Urinary bladder (tissue), 2 donors: ENCODE measurements around the gene GM2A. TPM values are rescaled to one million over a fixed set of nuclear protein-coding genes. Genes with fewer than 3 reads are reported as not detected.

Source experiments
- polyA plus RNA-seq: library from polyadenylated mRNA; stranded (reverse); fragments of 200-250 nt; gene quantifications from one replicate; pipeline ENCODE4 v1.2.3, GENCODE V29; 2013
- total RNA-seq: library from RNA; depleted of rRNA; stranded (reverse); fragments of >200 nt; gene quantifications from one replicate; pipeline ENCODE4 v1.2.3, GENCODE V29; 2014
- donor health status: healthy.

The GM2A gene
- total and polyA plus RNA-seq, 2 donors: 28.6 to 33.7 TPM

Other genes with a start within 250 kb of the GM2A start
- 8.6 TPM for gene GPX3, start 232.6 kb upstream of the GM2A start, total RNA-seq
- 1,418 TPM for gene GPX3, start 232.6 kb upstream of the GM2A start, polyA plus RNA-seq
- gene TNIP1, start 172.2 kb upstream of the GM2A start, total RNA-seq: 32.4 TPM
- gene TNIP1, start 172.2 kb upstream of the GM2A start, polyA plus RNA-seq: 69.3 TPM
- gene ANXA6, start 95.4 kb upstream of the GM2A start, total RNA-seq: 275 TPM
- 426 TPM for gene ANXA6, start 95.4 kb upstream of the GM2A start, polyA plus RNA-seq
- 13.9 TPM for gene CCDC69, start 29.1 kb upstream of the GM2A start, total RNA-seq
- 155 TPM for gene CCDC69, start 29.1 kb upstream of the GM2A start, polyA plus RNA-seq
- not detected for gene SLC36A3, start 50.6 kb downstream of the GM2A start, total RNA-seq
- gene SLC36A3, start 50.6 kb downstream of the GM2A start, polyA plus RNA-seq: not detected
- not detected for gene SLC36A2, start 94.4 kb downstream of the GM2A start, total RNA-seq
- gene SLC36A2, start 94.4 kb downstream of the GM2A start, polyA plus RNA-seq: 0.03 TPM
- 9.8 TPM for gene SLC36A1, start 194.4 kb downstream of the GM2A start, total RNA-seq
- gene SLC36A1, start 194.4 kb downstream of the GM2A start, polyA plus RNA-seq: 5.5 TPM